HFF-Myc (cell line): ENCODE measurements around the gene KCNH8.

Experiments
- DNase-seq: peaks from one replicate; pipeline ENCODE4 v3.0.0-alpha.2; 2011; ENCODE audit warnings: low read depth; ENCODE audit errors: extremely low read depth
- H3K4me3 ChIP-seq: replicated peaks from 2 replicates; pipeline ENCODE4 v1.5.1; 2011; ENCODE audit warnings: low read depth, mild to moderate bottlenecking, control low read depth, low read length
- CTCF ChIP-seq: IDR thresholded peaks from 2 replicates; pipeline ENCODE4 v1.5.1; 2012; ENCODE audit warnings: mild to moderate bottlenecking, low read depth, low read length, control low read depth; ENCODE audit errors: missing control alignments

Gene KCNH8

GRCh38 chr3:19527746-19528145 is 379.4 kb downstream of the KCNH8 start:
- no peak for TF ChIP-seq CTCF
- no peak overlapping the region for H3K4me3 ChIP-seq

GRCh38 chr3:19531426-19531825 is 383.1 kb downstream of the KCNH8 start:
- no peak for TF ChIP-seq CTCF
- DNase-seq = no peak
- no peak overlapping the region for H3K4me3 ChIP-seq

More at GRCh38 chr3:19527746-19528145, 379.4 kb downstream of the KCNH8 start:
- no peak for DNase-seq

- no peak for TF ChIP-seq CTCF
- H3K4me3 ChIP-seq = no peak overlapping the region
- DNase-seq = no peak
Measured at GRCh38 chr3:19539518-19540392, 391.4 kb downstream of the KCNH8 start.

- no peak for DNase-seq
- no peak overlapping the region for H3K4me3 ChIP-seq
- TF ChIP-seq CTCF = no peak
Measured at GRCh38 chr3:19540464-19540863, 392.2 kb downstream of the KCNH8 start.

- no peak overlapping the region for H3K4me3 ChIP-seq
- DNase-seq = no peak
- no peak for TF ChIP-seq CTCF
Measured at GRCh38 chr3:19541284-19541683, 393.0 kb downstream of the KCNH8 start.

GRCh38 chr3:19543212-19543841 is 395.0 kb downstream of the KCNH8 start:
- no peak for DNase-seq
- TF ChIP-seq CTCF = no peak
- no peak overlapping the region for H3K4me3 ChIP-seq
